Hepatocyte (in vitro differentiated cells): Measurements from ENCODE around the gene NKD1.

Source experiments
- EZH2 ChIP-seq: fragments of 200-600 bp; sonication (generic); IDR thresholded peaks from 2 replicates; pipeline ENCODE4 v1.6.1; 2016; ENCODE audit warnings: antibody characterized with exemption, mild to moderate bottlenecking, borderline replicate concordance
- EZH2phosphoT487 ChIP-seq: fragments of 200-600 bp; sonication (generic); IDR thresholded peaks from one replicate; pipeline ENCODE4 v1.6.1; 2018; ENCODE audit warnings: antibody characterized with exemption, mild to moderate bottlenecking, low read depth, moderate library complexity; ENCODE audit not compliant: unreplicated experiment, severe bottlenecking
- TF ChIP-seq, protein P1 (sequence below): fragments of 200-600 bp; sonication (generic); IDR thresholded peaks from 2 replicates; pipeline ENCODE4 v1.5.1; 2016; ENCODE audit warnings: antibody characterized with exemption, mild to moderate bottlenecking; ENCODE audit not compliant: poor library complexity

DNA sequence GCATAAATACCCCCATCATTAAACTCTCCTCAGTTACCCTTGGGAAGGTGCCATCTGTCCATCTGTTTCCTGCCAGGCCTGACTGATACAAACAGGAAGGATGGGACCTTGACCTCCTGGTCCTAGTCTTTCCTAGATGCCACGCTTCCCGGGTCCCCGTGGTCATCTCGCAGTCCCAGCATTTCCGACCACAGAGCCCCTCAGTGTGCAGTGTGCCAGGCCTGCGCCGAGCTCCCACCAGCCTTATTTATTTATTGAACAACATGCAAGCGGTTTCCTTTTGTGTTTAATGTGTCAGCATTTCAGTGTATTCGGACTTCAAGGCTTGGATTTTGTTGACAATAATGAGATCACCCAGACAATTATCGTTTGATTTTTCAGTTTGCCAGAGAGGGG lies 45.6 kb upstream of the NKD1 start:
- TF ChIP-seq, protein P1, sequence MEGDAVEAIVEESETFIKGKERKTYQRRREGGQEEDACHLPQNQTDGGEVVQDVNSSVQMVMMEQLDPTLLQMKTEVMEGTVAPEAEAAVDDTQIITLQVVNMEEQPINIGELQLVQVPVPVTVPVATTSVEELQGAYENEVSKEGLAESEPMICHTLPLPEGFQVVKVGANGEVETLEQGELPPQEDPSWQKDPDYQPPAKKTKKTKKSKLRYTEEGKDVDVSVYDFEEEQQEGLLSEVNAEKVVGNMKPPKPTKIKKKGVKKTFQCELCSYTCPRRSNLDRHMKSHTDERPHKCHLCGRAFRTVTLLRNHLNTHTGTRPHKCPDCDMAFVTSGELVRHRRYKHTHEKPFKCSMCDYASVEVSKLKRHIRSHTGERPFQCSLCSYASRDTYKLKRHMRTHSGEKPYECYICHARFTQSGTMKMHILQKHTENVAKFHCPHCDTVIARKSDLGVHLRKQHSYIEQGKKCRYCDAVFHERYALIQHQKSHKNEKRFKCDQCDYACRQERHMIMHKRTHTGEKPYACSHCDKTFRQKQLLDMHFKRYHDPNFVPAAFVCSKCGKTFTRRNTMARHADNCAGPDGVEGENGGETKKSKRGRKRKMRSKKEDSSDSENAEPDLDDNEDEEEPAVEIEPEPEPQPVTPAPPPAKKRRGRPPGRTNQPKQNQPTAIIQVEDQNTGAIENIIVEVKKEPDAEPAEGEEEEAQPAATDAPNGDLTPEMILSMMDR = no peak
- TF ChIP-seq EZH2 = no peak
- no peak for TF ChIP-seq EZH2phosphoT487
